ENCODE results near the gene IMPACT.

DNA sequence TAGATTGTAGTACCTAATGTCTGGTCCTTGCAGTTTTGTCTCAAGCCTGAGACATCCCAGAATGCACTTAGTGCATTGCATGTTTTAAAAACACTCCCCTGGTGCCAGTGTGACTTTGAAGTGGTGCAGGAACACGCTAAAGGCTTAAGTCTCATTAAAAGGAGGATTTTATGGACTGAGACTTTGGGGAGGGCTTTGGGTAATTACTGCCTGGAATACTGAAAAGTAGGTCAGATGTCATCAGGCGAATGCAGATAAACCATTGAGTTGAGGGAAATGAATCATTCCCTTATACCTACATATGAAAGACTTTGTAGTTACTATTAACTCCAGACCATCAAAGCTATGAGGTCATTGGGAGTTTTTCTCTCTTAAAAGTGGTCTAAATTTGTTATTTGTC lies 25.9 kb upstream of the IMPACT start:
- TF ChIP-seq RAD21 (IDR thresholded peaks at IDR 0.05; ENCODE audit: low read depth): no peak
- no peak for TF ChIP-seq NFIC (IDR thresholded peaks at IDR 0.05)
- TF ChIP-seq, protein P1, sequence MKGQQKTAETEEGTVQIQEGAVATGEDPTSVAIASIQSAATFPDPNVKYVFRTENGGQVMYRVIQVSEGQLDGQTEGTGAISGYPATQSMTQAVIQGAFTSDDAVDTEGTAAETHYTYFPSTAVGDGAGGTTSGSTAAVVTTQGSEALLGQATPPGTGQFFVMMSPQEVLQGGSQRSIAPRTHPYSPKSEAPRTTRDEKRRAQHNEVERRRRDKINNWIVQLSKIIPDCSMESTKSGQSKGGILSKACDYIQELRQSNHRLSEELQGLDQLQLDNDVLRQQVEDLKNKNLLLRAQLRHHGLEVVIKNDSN (IDR thresholded peaks at IDR 0.05): no peak
- no peak for TF ChIP-seq YY1 (IDR thresholded peaks at IDR 0.05; ENCODE audit: low read depth)
- TF ChIP-seq, protein P2, sequence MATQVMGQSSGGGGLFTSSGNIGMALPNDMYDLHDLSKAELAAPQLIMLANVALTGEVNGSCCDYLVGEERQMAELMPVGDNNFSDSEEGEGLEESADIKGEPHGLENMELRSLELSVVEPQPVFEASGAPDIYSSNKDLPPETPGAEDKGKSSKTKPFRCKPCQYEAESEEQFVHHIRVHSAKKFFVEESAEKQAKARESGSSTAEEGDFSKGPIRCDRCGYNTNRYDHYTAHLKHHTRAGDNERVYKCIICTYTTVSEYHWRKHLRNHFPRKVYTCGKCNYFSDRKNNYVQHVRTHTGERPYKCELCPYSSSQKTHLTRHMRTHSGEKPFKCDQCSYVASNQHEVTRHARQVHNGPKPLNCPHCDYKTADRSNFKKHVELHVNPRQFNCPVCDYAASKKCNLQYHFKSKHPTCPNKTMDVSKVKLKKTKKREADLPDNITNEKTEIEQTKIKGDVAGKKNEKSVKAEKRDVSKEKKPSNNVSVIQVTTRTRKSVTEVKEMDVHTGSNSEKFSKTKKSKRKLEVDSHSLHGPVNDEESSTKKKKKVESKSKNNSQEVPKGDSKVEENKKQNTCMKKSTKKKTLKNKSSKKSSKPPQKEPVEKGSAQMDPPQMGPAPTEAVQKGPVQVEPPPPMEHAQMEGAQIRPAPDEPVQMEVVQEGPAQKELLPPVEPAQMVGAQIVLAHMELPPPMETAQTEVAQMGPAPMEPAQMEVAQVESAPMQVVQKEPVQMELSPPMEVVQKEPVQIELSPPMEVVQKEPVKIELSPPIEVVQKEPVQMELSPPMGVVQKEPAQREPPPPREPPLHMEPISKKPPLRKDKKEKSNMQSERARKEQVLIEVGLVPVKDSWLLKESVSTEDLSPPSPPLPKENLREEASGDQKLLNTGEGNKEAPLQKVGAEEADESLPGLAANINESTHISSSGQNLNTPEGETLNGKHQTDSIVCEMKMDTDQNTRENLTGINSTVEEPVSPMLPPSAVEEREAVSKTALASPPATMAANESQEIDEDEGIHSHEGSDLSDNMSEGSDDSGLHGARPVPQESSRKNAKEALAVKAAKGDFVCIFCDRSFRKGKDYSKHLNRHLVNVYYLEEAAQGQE (IDR thresholded peaks at IDR 0.05; ENCODE audit: low read depth): no peak
- no peak for TF ChIP-seq TAF1 (IDR thresholded peaks at IDR 0.05; ENCODE audit: low read depth)
- TF ChIP-seq, protein P3, sequence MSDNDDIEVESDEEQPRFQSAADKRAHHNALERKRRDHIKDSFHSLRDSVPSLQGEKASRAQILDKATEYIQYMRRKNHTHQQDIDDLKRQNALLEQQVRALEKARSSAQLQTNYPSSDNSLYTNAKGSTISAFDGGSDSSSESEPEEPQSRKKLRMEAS (IDR thresholded peaks at IDR 0.05): no peak
- TF ChIP-seq CREB1 (IDR thresholded peaks at IDR 0.05; ENCODE audit: low read depth): no peak
- no peak for TF ChIP-seq EP300 (IDR thresholded peaks at IDR 0.05; ENCODE audit: borderline replicate concordance)
- TF ChIP-seq EGR1 (IDR thresholded peaks at IDR 0.05): no peak
- no peak for TF ChIP-seq TEAD4 (IDR thresholded peaks at IDR 0.05)
- TF ChIP-seq TCF12 (IDR thresholded peaks at IDR 0.05; ENCODE audit: low read depth): no peak
- no peak for TF ChIP-seq CEBPB (IDR thresholded peaks at IDR 0.05)

Data from Ishikawa (cell line).